K562 (cell line): ENCODE measurements around the gene ASS1. TPM values are rescaled to one million over a fixed set of nuclear protein-coding genes. Genes with fewer than 3 reads are reported as not detected.

Experiments
- ATAC-seq: fragments of 200-7000 bp; cut with Tn5 transposase; 3 replicates; pipeline ENCODE4 v1.9.1; 2020; ENCODE audit warnings: moderate library complexity
- BruUV-seq: library from RNA; stranded (reverse); fragments of 400-500 nt; replicated peaks from 2 replicates; lab custom pipeline; 2021; lab: Mats Ljungman, UMichigan
- CTCF ChIA-PET: fragments of 300-600 bp; formaldehyde crosslinking; extraction: SDS; loops from one replicate; lab custom pipeline; 2021; ENCODE audit warnings: low intra/inter-chr PET ratio; lab: Yijun Ruan, JAX
- POLR2A ChIA-PET: fragments of 300-600, 350-650 bp; sonication (Branson Sonifier 250); formaldehyde crosslinking; extraction: SDS; loops from one replicate; lab custom pipeline; 2021; ENCODE audit warnings: antibody characterized with exemption, inconsistent platforms; lab: Yijun Ruan, JAX
- DNase-seq, 4 experiments: peaks; one replicate each; pipeline versions ENCODE4 v3.0.0 to v3.0.0-alpha.2; 2011 to 2018; ENCODE audit warnings: low spot score in 3 of 4, mixed read lengths in 3 of 4; ENCODE audit errors: extremely low read depth in 1 of 4
- FAIRE-seq: peaks from 2 replicates; lab custom pipeline; 2011; peaks lifted over from hg19 to GRCh38; lab: Jason Lieb, UNC
- H2AFZ ChIP-seq: 2 replicates; pipeline ENCODE4 v1.6.0; 2011; ENCODE audit warnings: low read depth, low read length, control low read depth, inconsistent platforms
- H3K27ac ChIP-seq: fragments of 200-600 bp; 3 replicates; pipeline ENCODE4 v1.8.0; 2011; ENCODE audit warnings: low read depth, mild to moderate bottlenecking, control low read depth, inconsistent platforms, low read length, moderate library complexity, mixed read lengths; ENCODE audit errors: extremely low read depth
- H3K27me3 ChIP-seq, 2 experiments: fragments of 300-600 bp in 1 of 2; 2 replicates in 1 of 2; 3 replicates in 1 of 2; pipeline versions ENCODE4 v1.6.0 to v1.8.0; 2011; ENCODE audit warnings: inconsistent platforms in 2 of 2, low read length in 2 of 2, mild to moderate bottlenecking in 1 of 2, mixed read lengths in 1 of 2, moderate library complexity in 1 of 2; ENCODE audit not compliant: control insufficient read depth in 2 of 2, insufficient read depth in 2 of 2
- H3K36me3 ChIP-seq: fragments of 300-600 bp; 3 replicates; pipeline ENCODE4 v1.8.0; 2011; ENCODE audit warnings: mild to moderate bottlenecking, low read length, inconsistent platforms; ENCODE audit not compliant: control insufficient read depth, insufficient read depth
- H3K4me1 ChIP-seq, 2 experiments: fragments of 200-600 bp in 1 of 2; replicated peaks in 1 of 2; 2 replicates in 1 of 2; 3 replicates in 1 of 2; pipeline versions ENCODE4 v1.5.1 to v1.8.0; 2011; ENCODE audit warnings: inconsistent platforms in 2 of 2, low read length in 2 of 2, mild to moderate bottlenecking in 1 of 2, mixed read lengths in 1 of 2, moderate library complexity in 1 of 2; ENCODE audit not compliant: control insufficient read depth in 2 of 2, insufficient read depth in 2 of 2
- H3K4me2 ChIP-seq: 2 replicates; pipeline ENCODE4 v1.6.1; 2011; ENCODE audit warnings: low read length, control low read depth, inconsistent platforms, mixed read lengths; ENCODE audit not compliant: insufficient read depth
- H3K4me3 ChIP-seq: fragments of 200-600 bp; sonication (generic), shearing (Covaris generic); 2 replicates; pipeline ENCODE4 v1.5.1; 2016; ENCODE audit warnings: control low read depth, inconsistent platforms
- H3K79me2 ChIP-seq: fragments of 200-600 bp; 3 replicates; pipeline ENCODE4 v1.8.0; 2011; ENCODE audit warnings: low read length, inconsistent platforms; ENCODE audit not compliant: control insufficient read depth, insufficient read depth
- H3K9ac ChIP-seq, 2 experiments: 2 replicates each; pipeline versions ENCODE4 v1.6.0 to v1.6.1; 2011; ENCODE audit warnings: low read depth in 2 of 2, low read length in 2 of 2, control low read depth in 1 of 2, inconsistent platforms in 1 of 2, mild to moderate bottlenecking in 1 of 2, mixed read lengths in 1 of 2; ENCODE audit not compliant: insufficient read depth in 1 of 2
- H3K9me1 ChIP-seq: one replicate; pipeline ENCODE4 v1.6.0; 2011; ENCODE audit warnings: inconsistent platforms, mild to moderate bottlenecking, low read length, moderate library complexity; ENCODE audit not compliant: control insufficient read depth, insufficient read depth
- H3K9me3 ChIP-seq: replicated peaks from 2 replicates; pipeline ENCODE4 v1.5.1; 2011; ENCODE audit warnings: low read depth, low read length, inconsistent platforms; ENCODE audit not compliant: control insufficient read depth, insufficient read depth
- H4K20me1 ChIP-seq: replicated peaks from 2 replicates; pipeline ENCODE4 v1.6.1; 2011; ENCODE audit warnings: low read length, inconsistent platforms, mixed read lengths; ENCODE audit not compliant: control insufficient read depth, insufficient read depth
- CC2D1A ChIP-seq: fragments of 450-650 bp; IDR thresholded peaks from 2 replicates; pipeline ENCODE4 v1.6.1; 2017; ENCODE audit warnings: mild to moderate bottlenecking
- MED1 ChIP-seq: sonication (generic); formaldehyde crosslinking; IDR thresholded peaks from 2 replicates; pipeline ENCODE4 v1.8.1; 2023; ENCODE audit warnings: missing genetic modification reagents, borderline replicate concordance
- MEF2A ChIP-seq: IDR thresholded peaks from 2 replicates; pipeline ENCODE4 v1.6.1; 2011; ENCODE audit warnings: low read depth, mild to moderate bottlenecking, low read length, moderate library complexity; ENCODE audit not compliant: control insufficient read depth
- PPARD ChIP-seq: fragments of 250-450 bp; sonication (Bioruptor Pico); IDR thresholded peaks from 2 replicates; pipeline ENCODE4 v1.8.0; 2022; ENCODE audit warnings: inconsistent platforms, mild to moderate bottlenecking, moderate library complexity
- SMAD2 ChIP-seq: fragments of 150-350 bp; IDR thresholded peaks from 2 replicates; pipeline ENCODE4 v1.6.1; 2014; ENCODE audit warnings: low read depth, mild to moderate bottlenecking, low read length
- SNIP1 ChIP-seq: fragments of 450-650 bp; IDR thresholded peaks from 2 replicates; pipeline ENCODE4 v1.7.1; 2017; ENCODE audit warnings: low read depth, mild to moderate bottlenecking
- SNRNP70 ChIP-seq: fragments of 200-400 bp; formaldehyde crosslinking; optimal IDR thresholded peaks from 2 replicates; pipeline ENCODE3; 2017; ENCODE audit warnings: low read depth, low read length
- SP1 ChIP-seq: sonication (generic); formaldehyde crosslinking; IDR thresholded peaks from 2 replicates; pipeline ENCODE4 v1.8.1; 2022; ENCODE audit warnings: mild to moderate bottlenecking, missing genetic modification reagents
- YY1 ChIP-seq, 3 experiments: IDR thresholded peaks; 2 replicates each; pipeline ENCODE4 v1.6.1; 2011; ENCODE audit warnings: low read length in 2 of 3, mild to moderate bottlenecking in 2 of 3, moderate library complexity in 2 of 3, borderline replicate concordance in 1 of 3, control low read depth in 1 of 3, low read depth in 1 of 3; ENCODE audit not compliant: insufficient read depth in 3 of 3, insufficient replicate concordance in 2 of 3, control insufficient read depth in 1 of 3, insufficient read length in 1 of 3; ENCODE audit errors: extremely low read depth in 1 of 3
- ZNF3 ChIP-seq: fragments of 250-450 bp; sonication (Bioruptor Pico); IDR thresholded peaks from 2 replicates; pipeline ENCODE4 v1.5.0; 2021; ENCODE audit warnings: mild to moderate bottlenecking, moderate library complexity
- ZNF766 ChIP-seq: fragments of 200-800 bp; sonication (Bioruptor generic); conservative IDR thresholded peaks from 2 replicates; pipeline ENCODE4 v1.6.1; 2016; ENCODE audit warnings: missing genetic modification characterization, missing compliant biosample characterization
- WGBS: fragments of 100-300 bp; shearing (Covaris generic); methylation state at CpG from one replicate; pipeline ENCODE4 v1.1.6; 2016; ENCODE audit warnings: low coverage, mixed read lengths; ENCODE audit not compliant: insufficient coverage; ENCODE audit errors: missing lambda C conversion rate; 5-methylcytosine and 5-hydroxymethylcytosine counted together
- in situ Hi-C: fragments of 300-500 bp; cut with MboI; formaldehyde crosslinking; loops from 4 replicates; pipeline ENCODE4 v1.15.0; 2018; ENCODE audit warnings: inconsistent platforms, mixed read lengths
- intact Hi-C: fragments of 100-400 bp; cut with micrococcal nuclease; formaldehyde crosslinking; loops from 2 replicates; pipeline ENCODE4 v1.14.2; 2022
- polyA plus RNA-seq, 8 experiments: library from polyadenylated mRNA; depleted of rRNA in 4 of 8; stranded (reverse) in 5 of 8; unstranded in 3 of 8; fragments of >200 nt; fragmentation: Nextera tagmentation in 2 of 8; fragmentation: Illumina TruSeq in 1 of 8; extraction: Ambion mirVana in 2 of 8; extraction: Trizol in 1 of 8; gene quantifications; 2 replicates each; pipeline versions ENCODE4 v1.2.1 to v1.2.3, GENCODE V29; 2011 to 2014; ENCODE audit warnings: inconsistent platforms in 1 of 8, missing spikeins in 1 of 8
- total RNA-seq, 7 experiments: library from RNA; depleted of rRNA in 6 of 7; stranded (reverse); fragments of >200 nt in 6 of 7; fragmentation: Illumina TruSeq in 2 of 7; extraction: Trizol in 2 of 7; gene quantifications; 2 replicates each; pipeline versions ENCODE4 v1.2.1 to v1.2.3, GENCODE V29; 2011 to 2021; ENCODE audit warnings: low replicate concordance in 1 of 7
- TF ChIP-seq, protein P1 (sequence below): fragments of 450-650 bp; IDR thresholded peaks from 2 replicates; pipeline ENCODE4 v1.6.1; 2017; ENCODE audit warnings: antibody characterized with exemption, mild to moderate bottlenecking

Gene ASS1
- total and polyA plus RNA-seq, 9 of the 15 experiments (the other 6 are each of a cell fraction or from before 2014, with no cell fraction given), result 1.5 to 5.7 (median 3.7) TPM

DNA sequence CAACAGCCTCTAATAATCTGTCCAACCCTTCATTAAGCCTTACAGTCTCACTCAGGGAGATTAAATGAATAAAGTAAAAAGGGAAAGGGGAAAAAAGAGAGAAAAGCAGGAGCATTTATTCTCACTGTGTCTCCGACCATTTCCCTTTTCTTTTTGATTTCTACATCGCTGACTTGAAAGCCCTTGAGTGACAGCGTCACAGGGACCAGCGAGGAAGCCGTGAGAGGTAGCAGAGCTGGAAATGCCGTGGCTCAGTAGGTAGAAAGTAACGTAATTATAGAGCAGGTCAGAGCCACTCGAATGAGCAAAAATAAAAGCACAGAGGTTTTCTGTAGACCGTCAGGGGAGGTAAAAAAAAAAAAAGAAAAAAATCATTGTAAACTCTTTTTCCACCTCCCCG is 52.4 kb downstream of the ASS1 start:
- no peak for TF ChIP-seq SNIP1
- TF ChIP-seq SNRNP70, result no peak
- TF ChIP-seq ZNF3, result no peak
- no peak for TF ChIP-seq SP1
- no peaks in the 10 kb centered on the region for H3K79me2 ChIP-seq
- intact Hi-C loops (no loop called here), in situ Hi-C loops (no loop called here)
- no peaks in the 10 kb centered on the region for H3K36me3 ChIP-seq
- no peak overlapping the region for H3K4me3 ChIP-seq
- H2AFZ ChIP-seq, result peak overlapping the region; percentile 85; the same call in 1 of the 2 replicates
- H3K9me3 ChIP-seq, result peaks cover 8% of the 10 kb centered on the region
- H3K4me1 ChIP-seq, result peaks cover 2 to 7% of the 10 kb centered on the region in 2 experiments; a peak in 4 of 5 replicates
- no peak overlapping the region for H3K27ac ChIP-seq
- ChIA-PET POLR2A (interaction anchor here (0.6 kb wide), 1 partner anchor 12 kb away, joined by 3 read pairs; no protein-coding TSS in a partner anchor), CTCF (no interaction called here)
- FAIRE-seq, result no peak
- peaks cover 2% of the 10 kb centered on the region for H3K9me1 ChIP-seq
- no TSS peak for BruUV-seq
- WGBS, result 63% methylated on average over 10 of the region's 10 CpGs
- no peak overlapping the region for H3K9ac ChIP-seq
- no peak overlapping the region for H3K4me2 ChIP-seq
- DNase-seq, result no peak
- no peaks in the 10 kb centered on the region for H4K20me1 ChIP-seq
- no peak for ATAC-seq
- no peaks in the 10 kb centered on the region for H3K27me3 ChIP-seq

DNA sequence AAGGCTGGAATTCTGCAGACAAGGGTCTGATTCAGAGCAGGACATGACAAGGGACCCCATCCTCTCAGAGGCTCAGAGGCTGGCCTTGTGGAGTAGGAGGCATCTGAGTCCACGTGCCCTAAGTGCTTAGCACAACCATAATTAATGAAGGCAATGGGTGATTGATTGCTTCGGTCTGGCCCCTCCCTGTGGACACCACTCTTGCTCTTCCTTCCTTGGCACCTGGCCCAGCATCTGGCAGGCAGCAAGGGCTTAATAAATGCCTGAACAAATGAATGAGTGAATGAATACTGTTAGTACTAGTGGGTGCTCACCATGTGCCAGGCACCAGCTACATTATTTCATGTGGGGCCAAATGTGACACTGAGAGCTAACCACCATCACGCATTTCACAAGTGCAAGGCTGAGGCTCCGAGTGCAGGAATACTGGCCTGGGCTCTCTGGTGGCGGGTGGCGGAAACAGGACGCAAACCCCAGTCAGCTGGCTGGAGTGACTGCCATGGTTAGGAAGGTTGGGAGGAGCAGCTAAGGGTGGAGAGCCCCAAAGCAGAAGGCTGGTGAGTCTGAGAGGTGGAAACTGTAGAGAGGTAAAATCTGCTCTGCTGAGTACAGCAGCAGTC is 53.6 kb downstream of the ASS1 start:
- Histone ChIP-seq H3K27ac (no peak overlapping the region), H3K79me2 (no peaks in the 10 kb centered on the region), H4K20me1 (no peaks in the 10 kb centered on the region), H3K4me1 (peaks cover 2 to 5% of the 10 kb centered on the region in 2 experiments; a peak in 4 of 5 replicates), H3K9ac (no peak overlapping the region), H2AFZ (peak overlapping the region; percentile 85), H3K27me3 (no peaks in the 10 kb centered on the region), H3K36me3 (no peaks in the 10 kb centered on the region), H3K4me3 (no peak overlapping the region), H3K9me1 (peaks cover 2% of the 10 kb centered on the region), H3K4me2 (no peak overlapping the region), H3K9me3 (peaks cover 8% of the 10 kb centered on the region)
- in situ Hi-C loops (no loop called here), intact Hi-C loops (no loop called here)
- DNase-seq, result peak; percentile 44 to 55 (median 54)
- ATAC-seq, result peak; percentile 54
- peak; percentile 61 for FAIRE-seq
- POLR2A ChIA-PET, result interaction anchor here (0.9 kb wide), 2 partner anchors 10 to 47 kb away, joined by 3 read pairs; no protein-coding TSS in a partner anchor
- no TSS peak for BruUV-seq
- CTCF ChIA-PET, result no interaction called here
- WGBS, result 78% methylated on average over 7 of the region's 7 CpGs
- TF ChIP-seq CC2D1A (no peak), YY1 (IDR thresholded peaks at IDR 0.05; ENCODE audit: borderline replicate concordance in 1 of 3, control insufficient read depth in 1 of 3, extremely low read depth in 1 of 3, insufficient read depth in 3 of 3, insufficient read length in 1 of 3, insufficient replicate concordance in 2 of 3, low read depth in 1 of 3, low read length in 2 of 3) (no peak), PPARD (no peak), MED1 (CRISPR knock-in tag) (no peak), MEF2A (no peak), ZNF766 (CRISPR knock-in tag) (no peak), SMAD2 (no peak)
- TF ChIP-seq, protein P1, sequence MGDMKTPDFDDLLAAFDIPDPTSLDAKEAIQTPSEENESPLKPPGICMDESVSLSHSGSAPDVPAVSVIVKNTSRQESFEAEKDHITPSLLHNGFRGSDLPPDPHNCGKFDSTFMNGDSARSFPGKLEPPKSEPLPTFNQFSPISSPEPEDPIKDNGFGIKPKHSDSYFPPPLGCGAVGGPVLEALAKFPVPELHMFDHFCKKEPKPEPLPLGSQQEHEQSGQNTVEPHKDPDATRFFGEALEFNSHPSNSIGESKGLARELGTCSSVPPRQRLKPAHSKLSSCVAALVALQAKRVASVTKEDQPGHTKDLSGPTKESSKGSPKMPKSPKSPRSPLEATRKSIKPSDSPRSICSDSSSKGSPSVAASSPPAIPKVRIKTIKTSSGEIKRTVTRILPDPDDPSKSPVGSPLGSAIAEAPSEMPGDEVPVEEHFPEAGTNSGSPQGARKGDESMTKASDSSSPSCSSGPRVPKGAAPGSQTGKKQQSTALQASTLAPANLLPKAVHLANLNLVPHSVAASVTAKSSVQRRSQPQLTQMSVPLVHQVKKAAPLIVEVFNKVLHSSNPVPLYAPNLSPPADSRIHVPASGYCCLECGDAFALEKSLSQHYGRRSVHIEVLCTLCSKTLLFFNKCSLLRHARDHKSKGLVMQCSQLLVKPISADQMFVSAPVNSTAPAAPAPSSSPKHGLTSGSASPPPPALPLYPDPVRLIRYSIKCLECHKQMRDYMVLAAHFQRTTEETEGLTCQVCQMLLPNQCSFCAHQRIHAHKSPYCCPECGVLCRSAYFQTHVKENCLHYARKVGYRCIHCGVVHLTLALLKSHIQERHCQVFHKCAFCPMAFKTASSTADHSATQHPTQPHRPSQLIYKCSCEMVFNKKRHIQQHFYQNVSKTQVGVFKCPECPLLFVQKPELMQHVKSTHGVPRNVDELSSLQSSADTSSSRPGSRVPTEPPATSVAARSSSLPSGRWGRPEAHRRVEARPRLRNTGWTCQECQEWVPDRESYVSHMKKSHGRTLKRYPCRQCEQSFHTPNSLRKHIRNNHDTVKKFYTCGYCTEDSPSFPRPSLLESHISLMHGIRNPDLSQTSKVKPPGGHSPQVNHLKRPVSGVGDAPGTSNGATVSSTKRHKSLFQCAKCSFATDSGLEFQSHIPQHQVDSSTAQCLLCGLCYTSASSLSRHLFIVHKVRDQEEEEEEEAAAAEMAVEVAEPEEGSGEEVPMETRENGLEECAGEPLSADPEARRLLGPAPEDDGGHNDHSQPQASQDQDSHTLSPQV, result no peak
